Measurements from ENCODE around the gene ZNF184. TPM values are rescaled to one million over a fixed set of nuclear protein-coding genes. Genes with fewer than 3 reads are reported as not detected.

ZNF184 gene
- polyA plus RNA-seq, 1 donor from 2014 or later: 16.4 TPM

DNA sequence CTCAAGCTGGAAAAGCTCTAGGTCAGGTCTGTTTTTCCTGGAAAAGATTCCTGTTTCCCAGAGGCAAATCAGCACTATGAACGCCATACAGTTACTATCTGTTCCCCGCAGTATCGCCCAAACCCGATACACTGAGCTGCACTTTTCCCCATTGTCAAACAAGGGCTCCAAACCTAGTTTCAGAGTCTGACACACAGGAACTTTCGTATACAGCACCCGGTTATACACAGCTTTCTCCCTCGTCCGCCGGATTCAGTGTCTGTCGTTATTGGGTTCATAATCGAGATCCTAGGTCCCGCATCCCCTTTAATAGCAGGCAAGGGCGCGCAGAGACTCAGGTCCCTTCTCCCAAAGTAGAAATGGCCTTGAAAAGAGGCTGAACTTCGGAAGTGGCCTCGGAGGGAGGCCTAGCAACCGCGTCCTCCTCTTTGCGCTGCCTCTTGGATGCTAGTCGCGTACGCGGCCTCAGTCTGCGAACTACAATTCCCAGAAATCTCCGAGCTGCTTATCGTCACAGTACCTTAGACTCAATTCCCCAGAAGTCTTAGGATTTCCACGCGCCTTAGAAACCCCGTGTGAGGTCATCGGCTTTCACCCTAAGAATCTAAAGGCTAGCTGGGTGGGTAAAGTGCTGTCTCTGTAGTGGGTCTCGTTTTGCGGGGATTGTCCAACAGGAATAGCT, 50.1 kb downstream of the ZNF184 start:
- no peak overlapping the region for H3K4me3 ChIP-seq (ENCODE audit: low read length)
- H3F3A ChIP-seq (ENCODE audit: insufficient read depth, low read length, poor library complexity, severe bottlenecking): no peaks in the 10 kb centered on the region
- no peaks in the 10 kb centered on the region for H3K27me3 ChIP-seq (ENCODE audit: insufficient read depth, low read depth, low read length)
- no peaks in the 10 kb centered on the region for H3K9me2 ChIP-seq (ENCODE audit: insufficient read depth, low read length)
- no peak overlapping the region for H3K27ac ChIP-seq (ENCODE audit: low read length)
- H4K20me1 ChIP-seq (ENCODE audit: insufficient read depth): no peaks in the 10 kb centered on the region
- TF ChIP-seq SMC3 (conservative IDR thresholded peaks at IDR 0.05; ENCODE audit: poor library complexity): no peak
- H2AFZ ChIP-seq (ENCODE audit: low read depth, low read length): no peak overlapping the region
- H3K9me3 ChIP-seq (ENCODE audit: low read length): no peaks in the 10 kb centered on the region
- no peak overlapping the region for H3K4me2 ChIP-seq (ENCODE audit: low read length)
- no peaks in the 10 kb centered on the region for H3K79me2 ChIP-seq (replicated peaks; ENCODE audit: insufficient read depth, low read length)
- H3K36me3 ChIP-seq (ENCODE audit: insufficient read depth, low read length): no peaks in the 10 kb centered on the region
- no peak overlapping the region for H3K9ac ChIP-seq (ENCODE audit: low read length)

DNA sequence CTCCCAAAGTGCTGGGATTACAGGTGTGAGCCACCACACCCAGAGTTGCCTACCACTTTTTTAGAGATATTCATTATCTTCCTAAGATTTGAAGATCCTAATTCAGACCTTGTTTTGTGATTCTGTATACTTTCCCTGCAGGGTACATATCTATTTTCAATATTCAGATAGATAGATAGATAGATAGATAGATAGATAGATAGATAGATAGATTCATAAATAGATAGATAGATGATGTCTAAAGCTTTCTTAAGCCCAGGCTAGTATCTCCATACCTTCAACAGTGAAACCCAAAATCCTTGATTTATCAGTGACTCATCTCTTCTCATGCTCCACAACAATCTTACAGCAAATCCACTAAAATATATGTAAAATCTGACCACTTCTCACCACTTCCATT, 53.5 kb downstream of the ZNF184 start:
- H3K36me3 ChIP-seq (ENCODE audit: insufficient read depth, low read length): no peaks in the 10 kb centered on the region
- H3K79me2 ChIP-seq (replicated peaks; ENCODE audit: insufficient read depth, low read length): no peaks in the 10 kb centered on the region
- H3K9ac ChIP-seq (ENCODE audit: low read length): no peak overlapping the region
- no peaks in the 10 kb centered on the region for H3K9me3 ChIP-seq (ENCODE audit: low read length)
- no peak overlapping the region for H3K4me3 ChIP-seq (ENCODE audit: low read length)
- no peaks in the 10 kb centered on the region for H4K20me1 ChIP-seq (ENCODE audit: insufficient read depth)
- no peak overlapping the region for H3K27ac ChIP-seq (ENCODE audit: low read length)
- no peaks in the 10 kb centered on the region for H3F3A ChIP-seq (ENCODE audit: insufficient read depth, low read length, poor library complexity, severe bottlenecking)
- no peaks in the 10 kb centered on the region for H3K27me3 ChIP-seq (ENCODE audit: insufficient read depth, low read depth, low read length)
- no peak overlapping the region for H2AFZ ChIP-seq (ENCODE audit: low read depth, low read length)
- H3K9me2 ChIP-seq (ENCODE audit: insufficient read depth, low read length): no peaks in the 10 kb centered on the region
- H3K4me2 ChIP-seq (ENCODE audit: low read length): no peak overlapping the region
- no peak for TF ChIP-seq EZH2 (IDR thresholded peaks at IDR 0.05; ENCODE audit: borderline replicate concordance, insufficient read depth, low read length, poor library complexity, severe bottlenecking)
- TF ChIP-seq EP300 (conservative IDR thresholded peaks at IDR 0.05; ENCODE audit: poor library complexity, severe bottlenecking): no peak
- no peak for TF ChIP-seq POLR2AphosphoS5 (IDR thresholded peaks at IDR 0.05)
- TF ChIP-seq RAD21 (conservative IDR thresholded peaks at IDR 0.05): no peak
- TF ChIP-seq SMC3 (conservative IDR thresholded peaks at IDR 0.05; ENCODE audit: poor library complexity): no peak
- TF ChIP-seq, protein P1, sequence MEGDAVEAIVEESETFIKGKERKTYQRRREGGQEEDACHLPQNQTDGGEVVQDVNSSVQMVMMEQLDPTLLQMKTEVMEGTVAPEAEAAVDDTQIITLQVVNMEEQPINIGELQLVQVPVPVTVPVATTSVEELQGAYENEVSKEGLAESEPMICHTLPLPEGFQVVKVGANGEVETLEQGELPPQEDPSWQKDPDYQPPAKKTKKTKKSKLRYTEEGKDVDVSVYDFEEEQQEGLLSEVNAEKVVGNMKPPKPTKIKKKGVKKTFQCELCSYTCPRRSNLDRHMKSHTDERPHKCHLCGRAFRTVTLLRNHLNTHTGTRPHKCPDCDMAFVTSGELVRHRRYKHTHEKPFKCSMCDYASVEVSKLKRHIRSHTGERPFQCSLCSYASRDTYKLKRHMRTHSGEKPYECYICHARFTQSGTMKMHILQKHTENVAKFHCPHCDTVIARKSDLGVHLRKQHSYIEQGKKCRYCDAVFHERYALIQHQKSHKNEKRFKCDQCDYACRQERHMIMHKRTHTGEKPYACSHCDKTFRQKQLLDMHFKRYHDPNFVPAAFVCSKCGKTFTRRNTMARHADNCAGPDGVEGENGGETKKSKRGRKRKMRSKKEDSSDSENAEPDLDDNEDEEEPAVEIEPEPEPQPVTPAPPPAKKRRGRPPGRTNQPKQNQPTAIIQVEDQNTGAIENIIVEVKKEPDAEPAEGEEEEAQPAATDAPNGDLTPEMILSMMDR (IDR thresholded peaks at IDR 0.05; ENCODE audit: poor library complexity, severe bottlenecking): no peak
- TF ChIP-seq MXI1 (conservative IDR thresholded peaks at IDR 0.05; ENCODE audit: poor library complexity, severe bottlenecking): no peak
- TF ChIP-seq, protein P2, sequence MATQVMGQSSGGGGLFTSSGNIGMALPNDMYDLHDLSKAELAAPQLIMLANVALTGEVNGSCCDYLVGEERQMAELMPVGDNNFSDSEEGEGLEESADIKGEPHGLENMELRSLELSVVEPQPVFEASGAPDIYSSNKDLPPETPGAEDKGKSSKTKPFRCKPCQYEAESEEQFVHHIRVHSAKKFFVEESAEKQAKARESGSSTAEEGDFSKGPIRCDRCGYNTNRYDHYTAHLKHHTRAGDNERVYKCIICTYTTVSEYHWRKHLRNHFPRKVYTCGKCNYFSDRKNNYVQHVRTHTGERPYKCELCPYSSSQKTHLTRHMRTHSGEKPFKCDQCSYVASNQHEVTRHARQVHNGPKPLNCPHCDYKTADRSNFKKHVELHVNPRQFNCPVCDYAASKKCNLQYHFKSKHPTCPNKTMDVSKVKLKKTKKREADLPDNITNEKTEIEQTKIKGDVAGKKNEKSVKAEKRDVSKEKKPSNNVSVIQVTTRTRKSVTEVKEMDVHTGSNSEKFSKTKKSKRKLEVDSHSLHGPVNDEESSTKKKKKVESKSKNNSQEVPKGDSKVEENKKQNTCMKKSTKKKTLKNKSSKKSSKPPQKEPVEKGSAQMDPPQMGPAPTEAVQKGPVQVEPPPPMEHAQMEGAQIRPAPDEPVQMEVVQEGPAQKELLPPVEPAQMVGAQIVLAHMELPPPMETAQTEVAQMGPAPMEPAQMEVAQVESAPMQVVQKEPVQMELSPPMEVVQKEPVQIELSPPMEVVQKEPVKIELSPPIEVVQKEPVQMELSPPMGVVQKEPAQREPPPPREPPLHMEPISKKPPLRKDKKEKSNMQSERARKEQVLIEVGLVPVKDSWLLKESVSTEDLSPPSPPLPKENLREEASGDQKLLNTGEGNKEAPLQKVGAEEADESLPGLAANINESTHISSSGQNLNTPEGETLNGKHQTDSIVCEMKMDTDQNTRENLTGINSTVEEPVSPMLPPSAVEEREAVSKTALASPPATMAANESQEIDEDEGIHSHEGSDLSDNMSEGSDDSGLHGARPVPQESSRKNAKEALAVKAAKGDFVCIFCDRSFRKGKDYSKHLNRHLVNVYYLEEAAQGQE (IDR thresholded peaks at IDR 0.05; ENCODE audit: borderline replicate concordance): no peak
- no peak for TF ChIP-seq TAF1 (IDR thresholded peaks at IDR 0.05; ENCODE audit: low read depth)
